Activated naive CD4-positive, alpha-beta T cell treated with anti-CD3 and anti-CD28 coated beads, Interleukin-2, amount 10 ng/mL, durations not matched to agents 7 days and 5 days (primary cell): ENCODE data around the gene CHIT1.
"Not testable (repeated sequence)": the region's sequence is repeated elsewhere in the genome, so short reads cannot be mapped to it uniquely, and the experiment has no call there.

Experiments
- CTCF ChIA-PET: fragments of 350-600 bp; sonication (Branson Sonifier 250); formaldehyde crosslinking; loops from one replicate; lab custom pipeline; 2021; ENCODE audit warnings: antibody characterized with exemption; lab: Charles Lee
- DNase-seq: peaks from one replicate; pipeline ENCODE4 v3.0.0-alpha.2; 2020
- H3K27ac Mint-ChIP-seq: one replicate; pipeline ENCODE4 v1.8.0; 2021; ENCODE audit warnings: mild to moderate bottlenecking, moderate library complexity, mixed read lengths
- H3K27me3 Mint-ChIP-seq: one replicate; pipeline ENCODE4 v1.8.0; 2021; ENCODE audit warnings: mild to moderate bottlenecking, mixed read lengths
- H3K36me3 Mint-ChIP-seq: one replicate; pipeline ENCODE4 v1.8.0; 2021; ENCODE audit warnings: mixed read lengths
- H3K4me1 Mint-ChIP-seq: one replicate; pipeline ENCODE4 v1.8.0; 2021; ENCODE audit warnings: mixed read lengths
- H3K4me3 Mint-ChIP-seq: one replicate; pipeline ENCODE4 v1.8.0; 2021; ENCODE audit warnings: mild to moderate bottlenecking, moderate library complexity, mixed read lengths
- H3K9me3 Mint-ChIP-seq: one replicate; pipeline ENCODE4 v1.8.0; 2021; ENCODE audit warnings: mixed read lengths

Gene CHIT1

GRCh38 chr1:203251466-203251865, 22.0 kb upstream of the CHIT1 start:
- Mint-ChIP-seq H3K27ac (no peak overlapping the region), H3K27me3 (peaks cover 34% of the 10 kb centered on the region)
- CTCF ChIA-PET = no interaction called here

DNA sequence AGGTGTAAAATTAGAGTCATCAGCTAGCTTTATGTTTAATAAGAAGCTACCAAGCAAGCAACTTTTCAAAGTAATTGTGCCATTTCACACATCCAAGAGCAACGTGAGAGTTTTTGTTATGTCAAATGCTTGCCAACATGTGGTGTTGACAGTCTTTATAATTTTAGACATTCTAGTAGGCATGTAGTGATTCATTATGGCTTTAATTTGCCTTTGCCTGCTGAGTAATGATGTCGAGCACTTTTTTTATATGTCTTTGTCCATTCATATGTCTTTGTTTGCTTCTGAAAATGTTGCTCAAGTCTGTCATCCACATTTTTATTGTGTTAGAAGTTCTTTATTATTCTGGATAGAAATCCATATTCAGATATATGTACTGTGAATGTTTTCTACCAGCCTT, 21.4 kb upstream of the CHIT1 start:
- Mint-ChIP-seq H3K9me3 (no peaks in the 10 kb centered on the region), H3K36me3 (no peaks in the 10 kb centered on the region), H3K4me1 (no peaks in the 10 kb centered on the region), H3K4me3 (no peak overlapping the region), H3K27ac (no peak overlapping the region), H3K27me3 (peaks cover 29% of the 10 kb centered on the region)
- no peak for DNase-seq
- CTCF ChIA-PET = no interaction called here

More at GRCh38 chr1:203251466-203251865, 22.0 kb upstream of the CHIT1 start:
- no peaks in the 10 kb centered on the region for H3K36me3 Mint-ChIP-seq
- H3K4me1 Mint-ChIP-seq = no peaks in the 10 kb centered on the region
- DNase-seq = no peak
- H3K4me3 Mint-ChIP-seq = no peak overlapping the region
- H3K9me3 Mint-ChIP-seq = no peaks in the 10 kb centered on the region

- no peak for DNase-seq
- CTCF ChIA-PET = no interaction called here
These were observed 15.3 kb upstream of the CHIT1 start for GRCh38 chr1:203244776-203245175.

DNA sequence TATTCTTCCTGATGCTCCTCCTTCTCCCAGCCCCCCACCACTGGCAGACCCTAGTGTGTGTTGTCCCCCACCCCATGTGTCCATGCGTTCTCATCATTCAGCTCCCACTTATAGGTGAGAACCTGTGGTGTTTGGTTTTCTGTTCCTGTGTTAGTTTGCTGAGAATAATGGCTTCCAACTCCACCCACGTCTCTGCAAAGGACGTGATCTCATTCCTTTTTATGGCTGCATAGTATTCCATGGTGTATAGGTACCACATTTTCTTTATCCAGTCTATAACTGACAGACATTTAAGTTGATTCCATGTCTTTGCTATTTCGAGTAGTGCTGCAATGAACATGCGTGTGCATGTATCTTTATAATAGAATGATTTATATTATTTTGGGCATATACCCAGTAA, 12.2 kb upstream of the CHIT1 start:
- DNase-seq, H3K9me3 Mint-ChIP-seq, H3K4me3 Mint-ChIP-seq, H3K36me3 Mint-ChIP-seq, H3K4me1 Mint-ChIP-seq, CTCF ChIA-PET, H3K27ac Mint-ChIP-seq: not testable (repeated sequence)
- H3K27me3 Mint-ChIP-seq = peaks cover 35% of the 10 kb centered on the region

More at GRCh38 chr1:203244776-203245175, 15.3 kb upstream of the CHIT1 start:
- H3K27ac Mint-ChIP-seq = no peak overlapping the region
- H3K4me1 Mint-ChIP-seq = no peaks in the 10 kb centered on the region
- H3K27me3 Mint-ChIP-seq = peaks cover 16% of the 10 kb centered on the region
- H3K36me3 Mint-ChIP-seq = no peaks in the 10 kb centered on the region
- no peak overlapping the region for H3K4me3 Mint-ChIP-seq
- H3K9me3 Mint-ChIP-seq = no peaks in the 10 kb centered on the region

GRCh38 chr1:203239526-203240305, 10.2 kb upstream of the CHIT1 start:
- Mint-ChIP-seq H3K27ac (no peak overlapping the region), H3K36me3 (no peaks in the 10 kb centered on the region), H3K9me3 (peaks cover 11% of the 10 kb centered on the region), H3K27me3 (peaks cover 37% of the 10 kb centered on the region), H3K4me3 (no peak overlapping the region), H3K4me1 (no peaks in the 10 kb centered on the region)
- CTCF ChIA-PET = interaction anchor here (0.9 kb wide), 1 partner anchor 24 kb away, joined by 3 read pairs; no protein-coding TSS in a partner anchor
- DNase-seq = no peak

GRCh38 chr1:203239081-203239480, 9.6 kb upstream of the CHIT1 start:
- CTCF ChIA-PET = interaction anchor here (0.9 kb wide), 1 partner anchor 23 kb away, joined by 3 read pairs; no protein-coding TSS in a partner anchor
- Mint-ChIP-seq H3K4me3 (no peak overlapping the region), H3K27ac (no peak overlapping the region), H3K4me1 (no peaks in the 10 kb centered on the region), H3K9me3 (peaks cover 13% of the 10 kb centered on the region), H3K36me3 (no peaks in the 10 kb centered on the region), H3K27me3 (peaks cover 37% of the 10 kb centered on the region)
- DNase-seq = no peak

DNA sequence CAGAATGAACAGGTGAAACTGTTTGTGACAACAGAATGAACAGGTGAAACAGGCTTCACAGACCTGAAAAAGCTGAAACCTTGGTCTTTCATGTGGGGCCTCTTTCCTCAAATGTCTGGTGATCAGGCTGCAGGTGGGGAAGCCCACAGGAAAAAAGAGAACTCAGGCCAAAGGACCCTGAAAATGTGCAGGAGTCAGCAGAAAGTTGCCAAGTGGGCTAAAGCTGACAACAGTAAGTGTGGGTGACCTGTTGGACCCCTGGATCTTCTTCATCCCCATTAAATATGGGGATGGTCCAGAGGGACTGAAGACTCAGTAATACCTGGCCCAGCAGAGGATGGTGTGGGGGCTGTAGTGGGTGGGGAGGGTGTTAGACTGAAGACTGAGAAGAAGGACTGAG, 9.1 kb upstream of the CHIT1 start:
- no peak overlapping the region for H3K27ac Mint-ChIP-seq
- CTCF ChIA-PET = interaction anchor here (0.9 kb wide), 1 partner anchor 22 kb away, joined by 3 read pairs; no protein-coding TSS in a partner anchor
- no peaks in the 10 kb centered on the region for H3K4me1 Mint-ChIP-seq
- H3K36me3 Mint-ChIP-seq = no peaks in the 10 kb centered on the region
- H3K27me3 Mint-ChIP-seq = peaks cover 36% of the 10 kb centered on the region
- no peak for DNase-seq
- H3K4me3 Mint-ChIP-seq = no peak overlapping the region
- peaks cover 13% of the 10 kb centered on the region for H3K9me3 Mint-ChIP-seq

GRCh38 chr1:203234901-203235300, 5.4 kb upstream of the CHIT1 start:
- Mint-ChIP-seq H3K9me3 (peaks cover 13% of the 10 kb centered on the region), H3K27me3 (peaks cover 53% of the 10 kb centered on the region)
- H3K4me1 Mint-ChIP-seq, H3K4me3 Mint-ChIP-seq, H3K36me3 Mint-ChIP-seq, H3K27ac Mint-ChIP-seq, DNase-seq, CTCF ChIA-PET: not testable (repeated sequence)

DNA sequence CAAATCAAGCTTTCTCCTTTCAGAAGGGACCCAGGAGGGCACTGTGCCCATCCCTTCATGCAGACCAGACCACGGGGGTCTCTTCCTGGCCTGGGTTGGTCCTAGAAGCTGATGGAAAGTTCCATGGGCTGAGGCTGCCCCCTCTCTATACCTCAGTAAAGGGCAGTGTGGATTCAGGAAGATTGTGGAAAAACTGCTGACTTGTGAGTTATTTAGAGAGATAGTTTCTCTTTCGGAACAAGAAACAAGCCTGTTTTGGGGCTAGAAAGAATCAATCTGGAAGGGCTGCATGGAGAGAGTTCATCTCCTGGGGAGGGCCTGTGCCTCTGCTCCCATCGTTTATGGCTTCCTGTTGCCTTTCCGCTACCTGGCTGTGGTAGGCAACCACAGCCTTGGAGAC, 803 bp downstream of the CHIT1 start:
- CTCF ChIA-PET = interaction anchor here (1.4 kb wide), 1 partner anchor 13 kb away, joined by 5 read pairs; no protein-coding TSS in a partner anchor

DNA sequence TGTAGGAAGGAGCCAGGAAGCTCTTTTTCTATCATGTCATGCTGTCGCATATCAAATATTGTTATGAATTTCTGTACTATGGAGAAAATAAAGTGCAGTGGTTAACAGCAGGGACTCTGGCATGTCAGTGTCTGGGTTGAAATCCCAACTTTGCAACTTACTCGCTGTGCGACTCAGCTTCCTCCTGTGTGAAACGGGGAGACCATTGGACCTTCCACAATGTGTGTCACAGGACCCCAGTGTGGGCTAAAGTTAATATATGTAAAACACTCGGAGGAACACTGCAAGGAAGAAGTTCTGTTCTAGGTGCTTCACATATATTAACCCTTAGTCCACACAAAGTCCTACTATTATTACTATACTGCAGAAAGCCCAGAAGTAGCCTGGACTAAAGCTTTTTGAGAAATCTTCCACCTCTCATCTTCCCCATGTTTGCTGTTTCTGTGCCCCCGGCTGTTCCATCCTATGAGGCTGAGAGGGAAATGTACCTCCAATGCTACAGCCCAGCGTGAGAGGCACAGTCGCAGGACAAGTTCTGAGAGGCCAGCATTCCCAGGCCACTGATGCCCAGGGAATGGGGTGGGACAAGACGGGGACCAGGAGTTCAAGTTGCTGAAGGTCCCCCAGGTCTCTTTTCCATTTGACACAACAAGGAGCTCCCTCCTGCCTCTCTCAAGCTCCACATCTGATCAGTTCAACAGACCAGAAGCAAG, 1.9 kb downstream of the CHIT1 start:
- no peaks in the 10 kb centered on the region for H3K9me3 Mint-ChIP-seq
- no peak overlapping the region for H3K27ac Mint-ChIP-seq
- H3K4me3 Mint-ChIP-seq = no peak overlapping the region
- H3K27me3 Mint-ChIP-seq = peaks cover 65% of the 10 kb centered on the region
- H3K4me1 Mint-ChIP-seq = no peaks in the 10 kb centered on the region
- DNase-seq = no peak
- H3K36me3 Mint-ChIP-seq = no peaks in the 10 kb centered on the region
- CTCF ChIA-PET = interaction anchor here (1.4 kb wide), 1 partner anchor 12 kb away, joined by 5 read pairs; no protein-coding TSS in a partner anchor

More for the DNA sequence above, 803 bp downstream of the CHIT1 start:
- H3K9me3 Mint-ChIP-seq = no peaks in the 10 kb centered on the region
- H3K4me3 Mint-ChIP-seq = no peak overlapping the region
- H3K27ac Mint-ChIP-seq = no peak overlapping the region
- peaks cover 66% of the 10 kb centered on the region for H3K27me3 Mint-ChIP-seq
- no peaks in the 10 kb centered on the region for H3K36me3 Mint-ChIP-seq
- no peak for DNase-seq
- H3K4me1 Mint-ChIP-seq = no peaks in the 10 kb centered on the region

- Mint-ChIP-seq H3K9me3 (no peaks in the 10 kb centered on the region), H3K27ac (no peak overlapping the region), H3K4me1 (no peaks in the 10 kb centered on the region), H3K36me3 (no peaks in the 10 kb centered on the region), H3K27me3 (peaks cover 60% of the 10 kb centered on the region), H3K4me3 (no peak overlapping the region)
- no peak for DNase-seq
- CTCF ChIA-PET = interaction anchor here (1.4 to 1.5 kb wide), 2 partner anchors 9 to 116 kb away, joined by 3 to 5 read pairs; no protein-coding TSS in a partner anchor
These were observed 4.4 kb downstream of the CHIT1 start for GRCh38 chr1:203225071-203225470.

- Mint-ChIP-seq H3K4me1 (no peaks in the 10 kb centered on the region), H3K4me3 (no peak overlapping the region), H3K9me3 (no peaks in the 10 kb centered on the region), H3K36me3 (no peaks in the 10 kb centered on the region), H3K27ac (no peak overlapping the region), H3K27me3 (peaks cover 55% of the 10 kb centered on the region)
- CTCF ChIA-PET = interaction anchor here (0.6 to 1.5 kb wide), 2 partner anchors 105 to 118 kb away, joined by 3 read pairs; no protein-coding TSS in a partner anchor
- DNase-seq = no peak
These were observed 6.3 kb downstream of the CHIT1 start for GRCh38 chr1:203223012-203223775.

- no peaks in the 10 kb centered on the region for H3K4me1 Mint-ChIP-seq
- no peaks in the 10 kb centered on the region for H3K9me3 Mint-ChIP-seq
- CTCF ChIA-PET = interaction anchor here (1.1 to 8.5 kb wide), 2 partner anchors 47 to 179 kb away, joined by 3 to 122 read pairs; no protein-coding TSS in a partner anchor
- no peak overlapping the region for H3K27ac Mint-ChIP-seq
- peaks cover 63% of the 10 kb centered on the region for H3K27me3 Mint-ChIP-seq
- H3K4me3 Mint-ChIP-seq = no peak overlapping the region
- no peak for DNase-seq
- H3K36me3 Mint-ChIP-seq = no peaks in the 10 kb centered on the region
These were observed 9.5 kb downstream of the CHIT1 start for GRCh38 chr1:203219934-203220333.

DNA sequence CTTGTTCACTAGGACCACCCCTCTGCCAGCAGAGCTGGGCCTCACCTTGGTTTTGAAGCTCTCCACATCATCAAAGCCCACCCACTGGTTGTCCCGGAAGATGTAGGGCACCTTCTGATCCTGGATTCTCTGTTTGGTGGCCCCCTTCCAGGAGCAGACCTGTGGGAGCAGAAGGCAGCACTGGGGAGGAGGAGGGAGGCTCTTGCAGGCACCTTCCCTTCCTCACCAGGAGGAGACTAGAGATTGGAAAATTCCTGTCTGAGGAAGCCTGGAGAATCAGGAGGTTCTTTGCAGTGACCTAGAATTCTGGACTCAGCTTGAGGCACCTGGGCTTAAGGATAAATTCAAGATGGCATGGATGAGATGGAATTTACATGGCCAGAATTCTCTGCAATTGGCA, 10.3 kb downstream of the CHIT1 start:
- H3K4me1 Mint-ChIP-seq = no peaks in the 10 kb centered on the region
- no peak for DNase-seq
- no peaks in the 10 kb centered on the region for H3K9me3 Mint-ChIP-seq
- no peak overlapping the region for H3K4me3 Mint-ChIP-seq
- CTCF ChIA-PET = interaction anchor here (0.8 to 8.5 kb wide), 2 partner anchors 104 to 178 kb away, joined by 4 to 122 read pairs; no protein-coding TSS in a partner anchor
- peaks cover 66% of the 10 kb centered on the region for H3K27me3 Mint-ChIP-seq
- H3K36me3 Mint-ChIP-seq = no peaks in the 10 kb centered on the region
- H3K27ac Mint-ChIP-seq = no peak overlapping the region
